Kidney (tissue), 14 donors: ENCODE measurements around the gene HOXD13. TPM values are rescaled to one million over a fixed set of nuclear protein-coding genes. Genes with fewer than 3 reads are reported as not detected.
A peak's percentile ranks its signal among the peaks of the same experiment; 100 is the strongest.

Source experiments
- DNase-seq, 5 donors: peaks; one replicate each; pipeline ENCODE4 v3.0.0-alpha.2; 2013 to 2020
- FAIRE-seq: peaks from 2 replicates; lab custom pipeline; 2012; peaks lifted over from hg19 to GRCh38; lab: Jason Lieb, UNC
- H3K27ac ChIP-seq, 2 donors: one replicate each; pipeline ENCODE4 v1.7.0; 2013; ENCODE audit warnings: low read depth in 2 of 2, low read length in 2 of 2, inconsistent platforms in 1 of 2
- H3K27me3 ChIP-seq: one replicate; pipeline ENCODE4 v1.7.1; 2013; ENCODE audit warnings: low read length, inconsistent platforms; ENCODE audit not compliant: control insufficient read depth, insufficient read depth
- H3K36me3 ChIP-seq, 3 donors: one replicate each; pipeline versions ENCODE4 v1.7.0 to v1.7.1; 2013; ENCODE audit warnings: low read length in 3 of 3, control low read depth in 1 of 3, inconsistent platforms in 1 of 3; ENCODE audit not compliant: insufficient read depth in 3 of 3, control insufficient read depth in 2 of 3
- H3K4me1 ChIP-seq, 3 donors: one replicate each; pipeline versions ENCODE4 v1.7.0 to v1.7.1; 2013; ENCODE audit warnings: low read length in 3 of 3, inconsistent platforms in 1 of 3, low read depth in 1 of 3; ENCODE audit not compliant: control insufficient read depth in 2 of 3, insufficient read depth in 2 of 3
- H3K4me3 ChIP-seq, 3 donors: one replicate each; pipeline versions ENCODE4 v1.7.0 to v1.8.1; 2013; ENCODE audit warnings: low read length in 3 of 3, control low read depth in 1 of 3, inconsistent platforms in 1 of 3
- H3K9ac ChIP-seq, 3 donors: one replicate each; pipeline versions ENCODE4 v1.7.0 to v1.7.1; 2013; ENCODE audit warnings: low read length in 3 of 3, control low read depth in 1 of 3, inconsistent platforms in 1 of 3
- H3K9me3 ChIP-seq, 3 donors: one replicate each; pipeline versions ENCODE4 v1.7.0 to v1.7.1; 2013; ENCODE audit warnings: low read length in 3 of 3, control low read depth in 1 of 3, inconsistent platforms in 1 of 3; ENCODE audit not compliant: control insufficient read depth in 2 of 3, insufficient read depth in 1 of 3
- intact Hi-C: fragments of 100-400 bp; cut with DNase I; formaldehyde crosslinking; loops from one replicate; pipeline ENCODE4 v1.11.1; 2022
- polyA plus RNA-seq: library from polyadenylated mRNA; stranded (reverse); fragments of 350-450 nt; fragmentation: Illumina TruSeq; extraction: RNeasy Lipid Tissue Mini Kit (QIAGEN cat#74804); gene quantifications from one replicate; pipeline ENCODE4 v1.2.3, GENCODE V29; 2014; ENCODE audit warnings: low read depth, low replicate concordance; ENCODE audit not compliant: insufficient read depth
- total RNA-seq: library from RNA; stranded (reverse); fragmentation: NEBNext Ultra II Directional; extraction: Animal tissue kit (Norgen Biotek cat#: 25700); gene quantifications from one replicate; pipeline ENCODE4 v1.2.1, GENCODE V29; 2021
- TF ChIP-seq, protein P1 (sequence below): IDR thresholded peaks from 3 replicates; pipeline ENCODE4 v1.5.1; 2012; ENCODE audit warnings: mild to moderate bottlenecking, moderate library complexity, borderline replicate concordance; ENCODE audit not compliant: insufficient read depth; ENCODE audit errors: extremely low read depth
- donor health status: control.
- donor health status: control.
- donor health status: control.
- donor health status: control.
- donor health status: control.
- donor health status: DM: yes; HTN: yes; CAD: no.
- donor health status: Normal renal cell carcinoma (clear cell type).

The HOXD13 gene
- total and polyA plus RNA-seq, 2 donors from 2014 or later: not detected

- DNase-seq (peak in 4 of 5 donors; percentile 56 to 78 (median 64)), FAIRE-seq (no peak)
- Histone ChIP-seq H3K36me3 (peaks cover 0 to 3% (median 0%) of the 10 kb centered on the region in 3 donors), H3K27ac (peak overlapping the region; percentile 76 to 83), H3K27me3 (peaks cover 12% of the 10 kb centered on the region), H3K9ac (peak overlapping the region in 2 of 3 donors; percentile 48 to 91), H3K4me1 (peaks cover 0 to 7% (median 0%) of the 10 kb centered on the region in 3 donors), H3K4me3 (peak overlapping the region; percentile 28 to 88 (median 61)), H3K9me3 (no peaks in the 10 kb centered on the region)
- intact Hi-C loops: no loop called here
- TF ChIP-seq, protein P1, sequence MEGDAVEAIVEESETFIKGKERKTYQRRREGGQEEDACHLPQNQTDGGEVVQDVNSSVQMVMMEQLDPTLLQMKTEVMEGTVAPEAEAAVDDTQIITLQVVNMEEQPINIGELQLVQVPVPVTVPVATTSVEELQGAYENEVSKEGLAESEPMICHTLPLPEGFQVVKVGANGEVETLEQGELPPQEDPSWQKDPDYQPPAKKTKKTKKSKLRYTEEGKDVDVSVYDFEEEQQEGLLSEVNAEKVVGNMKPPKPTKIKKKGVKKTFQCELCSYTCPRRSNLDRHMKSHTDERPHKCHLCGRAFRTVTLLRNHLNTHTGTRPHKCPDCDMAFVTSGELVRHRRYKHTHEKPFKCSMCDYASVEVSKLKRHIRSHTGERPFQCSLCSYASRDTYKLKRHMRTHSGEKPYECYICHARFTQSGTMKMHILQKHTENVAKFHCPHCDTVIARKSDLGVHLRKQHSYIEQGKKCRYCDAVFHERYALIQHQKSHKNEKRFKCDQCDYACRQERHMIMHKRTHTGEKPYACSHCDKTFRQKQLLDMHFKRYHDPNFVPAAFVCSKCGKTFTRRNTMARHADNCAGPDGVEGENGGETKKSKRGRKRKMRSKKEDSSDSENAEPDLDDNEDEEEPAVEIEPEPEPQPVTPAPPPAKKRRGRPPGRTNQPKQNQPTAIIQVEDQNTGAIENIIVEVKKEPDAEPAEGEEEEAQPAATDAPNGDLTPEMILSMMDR: no peak
Measured at GRCh38 chr2:176105730-176106580, 13.4 kb downstream of the HOXD13 start.

DNA sequence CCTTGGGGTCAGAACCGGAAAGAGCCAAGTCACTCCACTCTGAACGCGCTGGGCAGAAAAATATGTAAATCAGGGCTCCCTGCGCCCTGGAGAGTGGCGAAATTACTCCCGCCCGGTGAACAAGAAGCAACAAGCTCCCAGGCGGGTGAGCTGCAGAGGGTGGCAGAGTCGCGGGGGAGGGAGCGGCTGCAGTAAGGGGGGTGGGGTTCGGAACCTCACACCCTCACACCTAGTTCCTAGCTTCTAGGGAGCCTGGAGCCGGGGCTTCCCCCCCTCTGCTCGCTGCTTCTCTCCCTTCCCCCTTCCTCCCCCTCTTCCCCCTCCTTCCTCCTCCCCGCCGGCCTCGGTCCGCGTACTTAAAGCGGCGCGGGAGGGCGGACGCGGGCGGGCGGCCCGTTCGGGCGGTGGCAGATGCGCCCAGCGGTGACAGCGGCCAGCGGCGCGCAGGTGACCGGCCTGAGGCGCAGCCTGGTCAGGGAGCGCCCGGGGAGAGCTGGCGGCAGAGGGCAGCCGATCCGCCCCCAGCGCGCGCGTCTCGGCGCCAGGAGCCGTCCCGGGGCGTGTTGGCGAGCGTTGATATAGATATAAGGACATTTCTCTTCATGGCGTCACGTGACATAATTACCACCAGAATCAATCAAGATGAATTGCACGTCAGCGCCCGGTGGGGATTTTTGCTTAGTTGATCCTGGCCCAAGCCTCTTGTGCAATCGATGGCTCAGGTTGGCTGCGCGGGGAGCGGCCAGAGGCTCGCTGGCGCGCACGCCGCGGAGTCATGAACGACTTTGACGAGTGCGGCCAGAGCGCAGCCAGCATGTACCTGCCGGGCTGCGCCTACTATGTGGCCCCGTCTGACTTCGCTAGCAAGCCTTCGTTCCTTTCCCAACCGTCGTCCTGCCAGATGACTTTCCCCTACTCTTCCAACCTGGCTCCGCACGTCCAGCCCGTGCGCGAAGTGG, 14.3 kb downstream of the HOXD13 start, which contains the start of gene HOXD11:
HOXD11 (plus strand) TSS at position 700 of the 959 bp plus-strand sequence; CDS start at position 776, 76 bp downstream.
- Histone ChIP-seq H3K4me1 (peaks cover 0 to 7% (median 0%) of the 10 kb centered on the region in 3 donors), H3K4me3 (peak within 1 kb of the TSS; percentile 53 to 88 (median 61)), H3K36me3 (peaks cover 0 to 5% (median 0%) of the 10 kb centered on the region in 3 donors), H3K27me3 (peaks cover 8% of the 10 kb centered on the region), H3K9me3 (no peaks in the 10 kb centered on the region), H3K27ac (peak within 1 kb of the TSS; percentile 76 to 92), H3K9ac (peak within 1 kb of the TSS; percentile 10 to 91 (median 48))
- intact Hi-C loops: no loop called here
- FAIRE-seq: no peak
- DNase-seq: peak; percentile 87 to 94 (median 91)
- TF ChIP-seq, protein P1: no peak

DNA sequence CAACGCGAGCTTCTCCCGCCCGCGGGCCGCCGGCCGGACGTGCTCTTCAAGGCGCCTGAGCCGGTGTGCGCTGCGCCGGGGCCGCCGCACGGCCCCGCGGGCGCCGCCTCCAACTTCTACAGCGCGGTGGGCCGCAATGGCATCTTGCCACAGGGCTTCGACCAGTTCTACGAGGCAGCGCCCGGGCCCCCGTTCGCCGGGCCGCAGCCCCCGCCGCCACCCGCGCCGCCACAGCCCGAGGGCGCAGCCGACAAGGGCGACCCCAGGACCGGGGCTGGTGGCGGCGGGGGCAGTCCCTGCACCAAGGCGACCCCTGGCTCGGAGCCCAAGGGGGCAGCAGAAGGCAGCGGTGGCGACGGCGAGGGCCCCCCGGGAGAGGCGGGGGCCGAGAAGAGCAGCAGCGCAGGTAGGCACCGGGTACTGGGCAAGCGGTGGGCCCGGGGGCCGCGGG, 15.2 kb downstream of the HOXD13 start:
- peak in 3 of 5 donors; percentile 38 to 77 (median 70) for DNase-seq
- no peak for FAIRE-seq
- Histone ChIP-seq H3K9ac (no peak overlapping the region), H3K36me3 (peaks cover 0 to 5% (median 0%) of the 10 kb centered on the region in 3 donors), H3K27ac (peak overlapping the region in 1 of 2 donors; percentile 60), H3K9me3 (no peaks in the 10 kb centered on the region), H3K4me1 (peaks cover 0 to 7% (median 0%) of the 10 kb centered on the region in 3 donors), H3K27me3 (peaks cover 5% of the 10 kb centered on the region), H3K4me3 (peak overlapping the region in 1 of 3 donors; percentile 49)
- TF ChIP-seq, protein P1: no peak
- intact Hi-C loops: no loop called here
